GM19099 (cell line): ENCODE measurements around the gene CTNND1.

ENCODE experiments used
- POLR2A ChIP-seq: IDR thresholded peaks from 3 replicates; pipeline ENCODE4 v1.6.1; 2011; ENCODE audit warnings: low read depth; ENCODE audit not compliant: insufficient read length; ENCODE audit errors: extremely low read depth

The CTNND1 gene, protein sequence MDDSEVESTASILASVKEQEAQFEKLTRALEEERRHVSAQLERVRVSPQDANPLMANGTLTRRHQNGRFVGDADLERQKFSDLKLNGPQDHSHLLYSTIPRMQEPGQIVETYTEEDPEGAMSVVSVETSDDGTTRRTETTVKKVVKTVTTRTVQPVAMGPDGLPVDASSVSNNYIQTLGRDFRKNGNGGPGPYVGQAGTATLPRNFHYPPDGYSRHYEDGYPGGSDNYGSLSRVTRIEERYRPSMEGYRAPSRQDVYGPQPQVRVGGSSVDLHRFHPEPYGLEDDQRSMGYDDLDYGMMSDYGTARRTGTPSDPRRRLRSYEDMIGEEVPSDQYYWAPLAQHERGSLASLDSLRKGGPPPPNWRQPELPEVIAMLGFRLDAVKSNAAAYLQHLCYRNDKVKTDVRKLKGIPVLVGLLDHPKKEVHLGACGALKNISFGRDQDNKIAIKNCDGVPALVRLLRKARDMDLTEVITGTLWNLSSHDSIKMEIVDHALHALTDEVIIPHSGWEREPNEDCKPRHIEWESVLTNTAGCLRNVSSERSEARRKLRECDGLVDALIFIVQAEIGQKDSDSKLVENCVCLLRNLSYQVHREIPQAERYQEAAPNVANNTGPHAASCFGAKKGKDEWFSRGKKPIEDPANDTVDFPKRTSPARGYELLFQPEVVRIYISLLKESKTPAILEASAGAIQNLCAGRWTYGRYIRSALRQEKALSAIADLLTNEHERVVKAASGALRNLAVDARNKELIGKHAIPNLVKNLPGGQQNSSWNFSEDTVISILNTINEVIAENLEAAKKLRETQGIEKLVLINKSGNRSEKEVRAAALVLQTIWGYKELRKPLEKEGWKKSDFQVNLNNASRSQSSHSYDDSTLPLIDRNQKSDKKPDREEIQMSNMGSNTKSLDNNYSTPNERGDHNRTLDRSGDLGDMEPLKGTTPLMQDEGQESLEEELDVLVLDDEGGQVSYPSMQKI

DNA sequence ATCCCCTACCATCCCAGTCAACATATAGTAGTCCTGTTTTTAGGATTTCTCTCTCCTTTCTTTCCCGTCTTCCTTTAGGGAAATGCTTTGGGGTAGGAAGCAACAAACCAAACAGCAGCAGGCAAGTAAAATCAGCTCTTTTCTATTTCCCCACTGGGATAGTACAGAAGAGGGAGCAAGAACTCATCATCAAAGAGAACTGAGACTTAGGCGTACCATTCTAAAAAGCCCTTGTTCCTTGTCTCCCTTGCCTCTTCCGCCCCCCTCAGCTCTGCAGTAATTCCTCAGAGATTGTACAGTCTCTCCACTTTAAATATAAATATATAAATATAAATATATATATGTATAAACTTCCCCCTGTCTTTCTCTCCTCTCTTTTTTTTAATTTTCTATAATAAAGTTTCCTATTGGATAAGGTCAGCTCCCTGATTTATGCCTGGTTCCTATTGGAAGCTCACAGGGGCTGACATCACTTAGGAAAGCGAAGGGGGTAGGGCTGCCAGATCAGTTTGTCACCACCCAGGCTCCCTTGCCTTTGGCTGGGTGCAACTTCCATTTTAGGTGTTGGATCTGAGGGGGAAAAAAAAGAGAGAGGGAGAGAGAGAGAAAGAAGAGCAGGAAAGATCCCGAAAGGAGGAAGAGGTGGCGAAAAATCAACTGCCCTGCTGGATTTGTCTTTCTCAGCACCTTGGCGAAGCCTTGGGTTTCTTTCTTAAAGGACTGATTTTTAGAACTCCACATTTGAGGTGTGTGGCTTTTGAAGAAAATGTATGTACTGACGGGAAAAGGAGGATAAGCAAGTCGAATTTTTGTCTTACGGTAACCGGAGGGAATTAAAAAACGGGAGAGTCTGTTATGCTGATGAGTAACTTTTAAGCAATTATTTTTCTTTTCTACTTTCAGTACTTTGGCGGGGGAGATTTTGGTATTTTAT is at the start of gene CTNND1:
CTNND1 (plus strand) TSS at position 502 of the 934 bp plus-strand sequence. CDS start 29,677 bp downstream, outside the sequence.
- peak; percentile 60 for TF ChIP-seq POLR2A

DNA sequence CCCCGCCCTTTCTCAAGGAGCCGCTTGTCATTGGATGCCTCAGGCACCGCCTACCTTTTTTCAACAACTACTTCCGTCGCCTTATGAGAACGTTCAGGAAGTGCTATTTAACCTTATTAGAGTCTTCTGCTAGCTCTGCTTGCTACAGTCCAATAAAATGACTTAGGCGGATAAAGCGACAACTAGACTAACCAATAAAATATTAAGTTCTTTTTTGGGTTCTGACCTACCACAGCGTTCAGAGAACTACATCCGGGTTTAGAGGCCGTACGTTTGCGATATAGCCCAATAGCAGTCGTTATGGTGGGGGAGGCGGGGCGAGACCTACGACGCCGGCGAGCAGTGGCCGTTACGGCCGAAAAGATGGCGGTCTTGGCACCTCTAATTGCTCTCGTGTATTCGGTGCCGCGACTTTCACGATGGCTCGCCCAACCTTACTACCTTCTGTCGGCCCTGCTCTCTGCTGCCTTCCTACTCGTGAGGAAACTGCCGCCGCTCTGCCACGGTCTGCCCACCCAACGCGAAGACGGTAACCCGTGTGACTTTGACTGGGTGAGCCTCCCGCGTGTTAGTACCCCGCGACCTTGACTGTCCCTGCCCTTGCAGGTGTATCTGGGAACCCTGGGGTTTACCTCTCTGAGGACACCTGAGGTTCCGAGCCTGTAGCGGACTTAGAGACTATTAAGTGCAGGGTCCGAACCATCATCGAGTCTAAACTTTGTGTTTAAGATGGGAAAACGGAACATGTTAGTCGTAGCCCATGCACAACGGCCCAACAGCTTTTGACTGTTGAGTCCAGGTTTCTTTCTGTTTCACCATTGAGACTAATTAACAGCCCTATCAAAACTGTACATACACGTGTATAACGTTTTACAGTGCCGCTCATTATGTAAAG is 49.1 kb upstream of the CTNND1 start, which contains the start of gene TMX2:
TMX2 (plus strand) TSS at position 338 of the 895 bp plus-strand sequence; CDS start at position 364, 26 bp downstream.
- TF ChIP-seq POLR2A = peak; percentile 75

DNA sequence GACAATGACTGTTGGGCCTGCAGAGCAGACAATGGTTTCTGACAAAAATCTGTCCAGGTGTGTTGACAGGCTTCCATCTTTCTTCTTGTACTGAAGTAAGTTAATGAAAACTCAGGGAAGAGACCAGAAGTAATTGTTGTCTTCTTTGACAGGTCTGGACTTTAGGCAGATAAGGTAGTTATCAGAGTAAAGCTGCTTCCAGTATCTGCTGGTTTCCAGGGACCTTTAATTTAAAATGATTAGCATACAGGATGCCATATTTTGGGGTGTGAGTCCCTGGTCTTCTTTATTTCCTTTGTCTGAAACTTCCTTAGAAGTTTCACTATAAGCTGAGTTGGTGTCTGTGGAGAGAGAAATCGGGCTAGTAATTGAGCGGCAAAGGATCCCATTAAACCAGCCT is 47.8 kb upstream of the CTNND1 start:
- no peak for TF ChIP-seq POLR2A

DNA sequence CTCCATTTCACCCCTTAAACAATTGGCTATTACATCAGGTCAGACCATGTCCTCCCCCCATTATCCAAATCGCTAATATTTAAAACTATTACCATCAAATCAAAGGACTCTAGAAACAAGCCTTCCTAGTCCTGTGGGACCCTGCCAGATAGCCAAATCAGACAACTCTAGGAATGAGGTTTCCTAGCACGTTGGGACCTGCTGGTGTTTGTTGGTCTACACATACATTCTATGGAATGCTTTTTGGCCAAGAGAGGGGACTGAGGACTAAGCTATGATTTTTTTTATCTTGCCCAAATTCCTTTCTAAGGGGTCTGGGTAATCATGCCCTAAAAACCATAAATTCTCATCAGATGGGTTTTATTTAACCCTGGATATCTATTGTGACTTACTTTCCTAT is 34.4 kb upstream of the CTNND1 start:
- no peak for TF ChIP-seq POLR2A

DNA sequence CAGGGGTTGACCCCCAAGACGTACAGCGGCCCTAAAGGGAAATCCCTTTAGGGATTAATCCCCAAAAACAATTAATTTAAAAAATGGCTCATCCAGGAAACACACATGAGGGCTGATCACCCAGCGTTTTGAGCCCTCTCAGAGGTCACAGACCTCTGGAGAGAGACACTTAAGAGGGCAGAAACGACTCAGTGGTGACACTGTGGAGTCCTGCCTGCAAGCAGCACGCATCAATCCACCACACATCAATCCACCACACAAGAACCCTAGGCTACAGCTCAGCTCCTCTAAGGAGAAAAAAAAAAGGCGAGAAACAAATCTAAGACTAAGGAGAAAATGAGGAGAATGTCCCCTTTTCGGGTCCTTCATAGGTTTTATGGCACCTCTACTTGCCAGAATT is 32.8 kb upstream of the CTNND1 start:
- no peak for TF ChIP-seq POLR2A

DNA sequence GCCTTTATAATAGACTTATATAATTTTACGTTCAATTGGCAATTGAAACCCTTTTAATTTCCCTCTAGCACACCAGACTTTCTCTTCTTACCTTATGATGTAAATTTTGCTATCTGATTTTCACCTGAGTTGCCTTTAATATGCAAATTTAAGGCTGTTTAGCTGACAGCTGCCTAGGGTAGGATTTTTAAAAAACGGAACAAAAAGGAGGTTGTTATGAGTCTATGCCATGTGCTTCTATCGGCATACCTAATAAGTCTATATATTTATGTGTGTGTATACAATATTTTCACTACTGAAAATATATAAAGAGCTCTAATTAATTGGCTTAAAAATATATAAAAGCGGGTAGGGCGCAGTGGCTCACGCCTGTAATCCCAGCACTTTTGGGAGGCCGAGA is 32.1 kb upstream of the CTNND1 start:
- no peak for TF ChIP-seq POLR2A

DNA sequence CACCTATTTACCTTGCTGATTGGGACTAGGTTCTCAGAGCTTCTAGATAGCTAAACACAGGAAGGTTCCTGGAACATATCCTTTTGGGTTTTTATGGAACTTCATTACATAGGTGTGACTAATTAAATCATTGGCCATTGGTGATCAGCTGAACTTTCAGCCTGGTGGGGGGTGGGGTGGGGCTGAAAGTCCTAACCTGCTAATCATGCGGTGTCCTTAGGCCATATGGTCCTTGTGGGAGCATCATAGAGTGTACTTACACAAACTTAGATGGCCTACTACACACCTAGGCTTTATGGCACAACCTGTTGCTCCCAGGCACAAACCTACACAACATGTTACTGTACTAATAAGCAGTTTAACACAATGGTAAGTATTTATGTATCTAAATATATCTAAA is 28.9 kb upstream of the CTNND1 start:
- TF ChIP-seq POLR2A = no peak

DNA sequence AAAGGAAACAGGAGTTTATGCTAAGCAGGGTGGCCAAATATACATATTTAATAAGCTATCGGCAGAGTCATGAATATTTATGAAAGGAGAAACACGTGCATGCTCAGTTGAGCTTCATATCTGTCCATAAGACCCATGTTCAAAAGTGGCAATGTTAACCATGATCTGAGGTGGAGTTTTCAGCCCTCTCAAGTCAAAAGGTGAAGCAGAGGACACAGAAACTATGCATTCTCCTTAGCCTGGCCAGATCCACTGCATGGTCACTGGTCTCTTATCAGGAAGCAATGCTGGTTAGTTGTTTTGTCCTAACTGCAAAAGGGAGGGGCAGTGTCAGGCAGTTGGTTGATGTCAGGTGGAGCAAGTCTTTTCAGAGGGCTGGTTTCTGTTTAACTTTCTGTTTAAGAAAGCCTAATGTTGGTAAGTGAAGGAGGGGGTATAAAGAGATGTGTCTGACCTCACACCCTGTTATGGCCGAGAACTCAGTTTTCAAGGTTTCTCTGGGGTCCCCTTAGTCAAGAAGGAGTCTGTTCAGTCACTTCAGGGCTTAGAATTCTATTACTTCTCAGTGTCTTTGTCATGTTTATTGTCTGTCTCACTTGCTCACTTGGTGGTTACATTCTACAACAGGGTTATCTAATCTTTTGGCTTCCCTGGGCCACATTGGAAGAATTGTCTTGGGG is 25.8 kb upstream of the CTNND1 start:
- no peak for TF ChIP-seq POLR2A

DNA sequence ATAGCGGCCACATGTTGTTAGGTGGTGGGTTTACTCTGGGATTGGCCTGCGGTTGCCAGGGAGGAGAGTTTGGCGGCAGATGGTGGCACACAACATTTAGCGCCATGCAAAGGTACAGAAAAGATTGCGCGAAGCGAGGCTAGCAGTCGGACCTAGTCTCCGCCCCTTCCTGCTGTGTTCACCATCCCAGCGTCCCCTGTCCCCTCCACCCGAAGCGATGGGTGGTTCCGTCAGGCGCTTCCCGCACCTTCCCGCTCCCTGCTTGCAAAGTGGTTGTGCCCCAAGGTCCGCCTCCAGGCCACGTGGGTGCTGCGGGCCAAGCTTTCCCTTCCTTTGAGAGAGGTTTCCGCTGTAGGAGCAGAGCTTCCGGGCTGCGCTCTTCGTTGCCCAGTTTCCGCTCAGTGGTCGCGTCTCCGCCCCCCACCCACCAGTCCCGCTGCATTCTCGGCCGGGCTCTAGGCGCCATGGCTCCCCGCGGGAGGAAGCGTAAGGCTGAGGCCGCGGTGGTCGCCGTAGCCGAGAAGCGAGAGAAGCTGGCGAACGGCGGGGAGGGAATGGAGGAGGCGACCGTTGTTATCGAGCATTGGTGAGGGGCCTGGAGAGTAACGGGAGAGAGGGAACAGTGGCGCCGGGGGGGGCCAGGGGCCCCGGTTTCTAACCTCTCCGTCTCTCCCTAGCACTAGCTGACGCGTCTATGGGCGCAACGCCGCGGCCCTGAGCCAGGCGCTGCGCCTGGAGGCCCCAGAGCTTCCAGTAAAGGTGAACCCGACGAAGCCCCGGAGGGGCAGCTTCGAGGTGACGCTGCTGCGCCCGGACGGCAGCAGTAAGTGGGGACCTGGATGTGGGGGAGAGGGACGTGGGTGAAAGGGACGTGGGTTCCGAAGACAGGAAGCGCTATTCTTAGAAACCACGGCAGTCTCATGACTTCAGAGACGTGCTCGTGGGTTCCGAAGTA is 20.2 kb upstream of the CTNND1 start, which contains the start of gene SELENOH:
SELENOH (plus strand) TSS at position 360 of the 955 bp plus-strand sequence; CDS start at position 465, 105 bp downstream.
- TF ChIP-seq POLR2A = peak; percentile 89

DNA sequence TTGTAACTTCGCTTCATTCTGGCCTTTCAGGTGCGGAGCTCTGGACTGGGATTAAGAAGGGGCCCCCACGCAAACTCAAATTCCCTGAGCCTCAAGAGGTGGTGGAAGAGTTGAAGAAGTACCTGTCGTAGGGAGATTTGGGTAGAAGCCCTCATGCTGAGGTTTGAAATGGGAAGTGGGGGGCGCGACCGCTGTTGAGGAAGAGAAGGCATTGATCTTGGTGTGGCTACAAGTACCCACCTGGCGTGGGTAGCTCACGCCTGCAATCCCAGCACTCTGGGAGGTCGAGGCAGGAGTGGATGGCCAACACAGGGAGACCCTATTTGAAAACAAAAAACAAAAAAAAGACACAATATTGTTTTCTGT is 19.5 kb upstream of the CTNND1 start:
- TF ChIP-seq POLR2A = no peak

DNA sequence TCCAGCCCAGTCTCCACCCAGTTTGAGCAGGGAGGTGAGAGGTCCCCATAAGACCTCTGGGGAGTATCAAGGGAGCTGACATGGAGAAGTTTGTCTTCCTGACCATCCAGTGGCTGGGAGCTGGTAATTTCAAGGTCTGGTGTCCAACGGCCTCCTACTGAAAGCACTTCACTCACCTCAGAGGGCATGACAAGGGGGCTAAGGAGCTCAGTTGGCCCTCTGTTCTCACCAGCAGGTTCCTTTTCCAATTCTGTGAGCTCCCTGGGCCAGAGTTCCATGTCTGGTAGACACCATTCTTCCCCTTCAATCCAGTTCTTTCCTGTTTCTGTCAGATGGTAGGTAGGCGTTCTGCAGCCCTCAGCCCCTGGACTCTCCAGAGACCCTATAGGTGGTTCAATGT is 17.2 kb upstream of the CTNND1 start:
- TF ChIP-seq POLR2A = no peak

DNA sequence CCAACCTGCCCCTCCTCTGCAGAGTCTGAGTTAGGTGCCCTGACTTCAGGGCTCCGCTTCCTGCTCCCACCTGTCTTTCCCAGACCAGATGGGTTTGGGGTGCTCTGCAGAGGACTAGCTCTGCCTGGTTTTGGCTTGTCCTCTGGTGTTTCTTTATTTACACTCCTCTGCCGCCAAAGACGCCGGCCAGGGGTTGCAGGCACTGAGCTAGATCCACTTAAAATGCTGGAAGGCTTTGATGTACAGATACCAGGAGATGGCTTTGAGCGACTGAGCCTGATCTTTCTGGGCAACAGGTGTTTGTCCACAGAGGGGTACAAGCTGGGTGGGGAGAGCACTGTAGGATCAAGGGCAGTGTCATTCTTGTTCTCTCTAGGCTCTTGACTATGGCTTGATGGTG is 16.4 kb upstream of the CTNND1 start:
- no peak for TF ChIP-seq POLR2A

DNA sequence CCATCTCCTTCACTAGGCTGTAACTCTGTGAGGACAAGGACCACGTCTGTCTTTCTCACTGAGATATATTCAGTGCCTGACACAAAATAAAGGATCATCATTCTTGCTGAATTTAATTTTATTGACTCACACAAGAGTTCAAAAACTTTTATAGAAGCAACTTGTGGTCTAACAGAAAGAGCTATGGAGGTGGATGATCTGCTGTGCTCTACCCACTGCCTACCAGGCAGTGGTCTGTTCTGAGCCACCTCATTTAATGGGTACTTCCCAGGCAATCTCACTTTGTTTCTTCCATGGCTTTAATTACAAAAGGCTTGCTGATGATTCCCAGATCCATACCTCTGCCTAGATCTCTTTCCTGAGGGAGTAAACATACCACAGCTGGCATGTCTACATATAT is 14.7 kb upstream of the CTNND1 start:
- no peak for TF ChIP-seq POLR2A
